Measurements from ENCODE around the gene FHL2.

The FHL2 gene

DNA sequence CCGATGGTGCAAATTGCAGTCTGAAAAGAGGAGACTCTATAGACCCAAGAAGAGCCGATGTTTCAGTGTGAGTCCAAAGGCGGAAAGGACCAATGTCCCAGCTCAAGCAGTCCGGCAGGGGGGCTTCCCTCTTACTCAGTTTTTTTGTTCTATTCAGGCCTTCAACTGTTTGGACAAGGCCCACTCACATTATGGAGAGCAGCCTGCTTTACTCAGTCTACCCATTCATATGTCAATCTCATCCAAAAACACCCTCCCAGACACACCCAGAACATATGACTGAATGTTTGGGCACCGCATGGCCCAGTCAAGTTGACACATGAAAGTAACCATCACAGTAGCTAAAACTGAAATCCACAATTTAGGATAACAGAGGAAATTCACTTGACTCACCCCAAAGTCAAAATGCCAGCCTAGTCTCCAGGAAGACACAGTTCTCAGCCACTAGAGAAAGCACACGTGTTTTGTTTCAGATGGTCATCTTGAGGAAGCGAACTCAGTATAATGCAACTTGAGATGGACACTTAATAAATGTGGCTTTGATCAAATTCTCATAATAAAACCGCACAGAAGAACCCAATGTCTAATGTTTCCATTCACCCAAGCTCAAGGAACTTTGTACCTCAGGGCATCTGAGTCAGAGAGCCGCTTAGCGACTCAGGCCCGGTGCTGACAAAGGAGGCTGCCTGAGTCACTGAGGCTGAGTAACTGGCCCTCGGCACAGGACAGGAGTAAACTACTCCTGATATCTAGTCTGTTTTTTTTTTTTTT lies 2.4 kb downstream of the FHL2 start:
- no peak for DNase-seq

DNA sequence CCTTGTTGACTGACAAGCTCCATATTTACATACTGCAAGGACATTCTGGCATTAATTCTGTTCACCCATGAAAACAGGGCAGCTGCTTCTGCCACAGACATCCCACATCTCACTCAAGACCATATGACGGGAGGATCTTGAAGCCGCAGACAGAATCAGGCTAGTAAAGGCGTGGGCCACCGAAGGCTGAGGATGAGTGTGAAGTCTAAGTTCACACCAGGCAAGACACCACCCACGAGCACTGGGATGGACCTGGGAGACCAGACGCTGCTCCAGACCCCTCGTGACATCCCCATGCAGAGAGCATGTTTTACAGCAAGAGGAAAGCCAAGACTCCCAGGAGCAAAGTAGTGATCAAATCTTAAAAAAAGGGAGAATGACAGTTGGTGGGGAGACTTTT lies 3.2 kb downstream of the FHL2 start:
- no peak for DNase-seq

DNA sequence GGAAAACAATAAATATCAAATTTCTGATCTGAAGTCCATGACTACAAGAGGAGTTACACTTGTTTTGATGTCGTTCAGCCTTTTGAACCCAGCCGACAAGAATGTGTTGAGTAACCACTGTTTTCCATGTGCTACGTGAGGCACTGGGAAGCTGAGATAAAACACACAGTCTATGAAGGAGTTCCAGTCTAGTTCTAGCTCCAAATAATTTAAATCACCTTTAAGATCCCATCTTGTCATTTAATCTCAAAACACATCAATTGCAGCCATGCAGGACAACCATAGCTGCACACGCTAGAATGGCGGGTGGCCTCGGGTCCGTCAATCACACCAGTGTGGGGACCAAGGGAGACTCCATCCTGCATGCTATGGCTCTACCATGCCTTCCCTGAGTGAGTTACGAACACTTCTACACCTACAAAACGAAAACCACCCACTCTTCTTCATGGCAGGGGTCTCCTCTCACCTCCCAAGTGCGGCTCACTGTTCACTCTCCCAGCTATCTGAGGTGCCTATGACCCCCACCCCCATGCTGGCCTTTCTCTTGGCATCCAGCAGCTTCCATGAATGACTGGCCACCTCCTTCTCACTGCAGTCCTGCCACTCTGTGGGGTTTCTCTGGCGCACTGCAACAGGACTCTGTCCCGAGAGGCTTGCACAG lies 3.8 kb downstream of the FHL2 start:
- DNase-seq: no peak

- no peak for DNase-seq
Measured at GRCh38 chr2:105393373-105394055, 5.3 kb downstream of the FHL2 start.

GRCh38 chr2:105391763-105392662 lies 6.8 kb downstream of the FHL2 start:
- DNase-seq: no peak

DNA sequence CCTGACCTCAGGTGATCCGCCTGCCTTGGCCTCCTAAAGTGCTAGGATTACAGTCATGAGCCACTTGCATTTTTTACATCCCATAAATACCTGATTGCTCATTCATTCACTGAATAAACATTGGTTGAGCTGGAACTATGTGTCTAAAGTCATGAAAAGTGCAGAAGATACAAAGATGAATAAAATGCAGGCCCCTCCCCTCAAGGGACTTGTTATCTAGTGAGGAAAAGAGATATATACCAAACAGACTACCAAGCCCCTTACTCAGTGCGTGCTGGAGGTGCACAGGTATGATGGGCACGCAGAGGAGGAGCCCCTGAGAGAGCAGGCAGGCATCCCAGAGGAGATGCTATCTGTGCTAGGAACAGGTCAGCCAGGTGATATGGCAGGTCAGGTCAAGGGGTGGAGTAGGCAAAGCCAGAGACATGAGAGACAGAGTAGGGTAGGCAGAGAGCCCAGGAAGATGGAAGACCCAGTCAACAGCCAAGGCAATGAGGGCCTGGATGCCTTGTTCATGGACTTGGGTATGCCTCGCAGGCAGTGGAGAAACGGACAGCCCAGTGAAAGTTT lies 7.7 kb downstream of the FHL2 start:
- DNase-seq: no peak

DNA sequence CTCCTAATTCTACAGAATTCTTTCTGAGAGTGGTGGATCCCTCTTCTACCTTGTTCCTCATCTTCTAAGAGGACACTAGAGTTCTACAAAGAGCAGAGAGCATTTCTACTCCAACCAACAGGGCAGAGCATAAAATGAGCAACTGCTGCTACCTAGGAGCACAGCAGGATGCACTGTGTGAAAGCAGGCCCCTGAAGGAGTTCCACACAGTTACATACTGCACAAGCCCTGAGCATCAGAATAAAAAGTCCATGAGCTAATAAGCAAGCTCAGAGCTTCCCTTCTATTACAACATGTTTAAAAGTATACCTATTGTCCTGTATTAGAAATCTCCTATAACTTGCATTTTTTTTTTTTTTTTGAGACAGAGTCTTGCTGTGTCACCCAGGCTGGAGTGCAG lies 8.4 kb downstream of the FHL2 start:
- no peak for DNase-seq

DNA sequence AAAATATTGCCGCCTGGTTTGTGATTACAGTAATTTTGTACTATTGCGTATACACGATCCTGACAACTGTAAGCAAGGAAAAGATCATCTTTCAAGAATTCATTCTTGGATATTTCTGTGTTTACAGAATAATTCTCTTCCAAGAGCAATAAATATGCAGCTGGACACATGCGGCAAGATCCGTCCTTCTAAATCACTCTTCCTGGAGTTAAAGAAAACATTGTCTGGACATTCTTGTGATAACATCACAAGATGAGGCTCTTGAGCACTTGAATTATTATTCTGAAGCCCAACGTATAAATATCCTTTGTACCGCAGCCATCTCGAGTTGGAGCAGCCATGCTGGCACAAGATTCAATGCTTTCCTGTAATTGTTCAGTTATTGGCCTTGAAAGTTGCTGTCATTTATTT lies 9.9 kb downstream of the FHL2 start:
- no peak for DNase-seq

GRCh38 chr2:105387225-105387624 lies 11.6 kb downstream of the FHL2 start:
- no peak for DNase-seq

- no peak for DNase-seq
Measured at GRCh38 chr2:105385731-105386540, 12.9 kb downstream of the FHL2 start.

- no peak for DNase-seq
Measured at GRCh38 chr2:105384861-105385260, 14.0 kb downstream of the FHL2 start.

GRCh38 chr2:105384216-105384615 lies 14.6 kb downstream of the FHL2 start:
- no peak for DNase-seq

DNA sequence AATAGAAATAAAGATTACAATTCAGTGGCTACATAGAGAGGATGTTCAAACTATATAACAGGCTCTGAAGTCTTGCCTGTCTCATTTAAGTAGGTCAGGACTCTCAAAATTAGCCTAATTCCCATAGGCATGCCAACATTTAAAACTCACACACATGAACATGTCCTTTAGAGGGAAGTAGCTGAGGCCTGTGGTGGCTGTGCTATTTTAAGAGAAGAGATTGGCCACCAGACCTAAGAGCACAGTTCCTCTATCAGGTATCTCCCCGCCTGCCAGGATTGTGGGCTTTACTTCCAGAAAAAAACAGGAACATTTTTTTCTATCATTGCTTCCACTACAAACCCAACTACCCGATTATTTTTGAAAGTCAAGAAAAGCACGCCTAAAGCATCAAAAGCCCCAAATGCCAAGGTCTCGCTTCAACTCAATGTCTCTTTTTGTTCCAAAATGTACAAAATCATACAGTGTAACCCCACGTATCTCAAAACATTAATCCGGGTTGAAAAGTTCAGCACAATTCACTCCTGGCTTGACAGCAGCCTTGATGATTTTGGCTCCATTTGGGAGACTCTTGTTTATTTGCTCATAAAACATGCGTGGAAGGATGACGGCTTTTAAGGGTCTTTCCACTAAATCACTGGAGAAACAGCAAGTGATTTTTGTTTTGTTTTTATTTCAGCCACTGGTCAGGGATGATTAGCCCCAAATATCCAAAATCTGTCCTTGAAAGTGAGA lies 15.3 kb downstream of the FHL2 start:
- DNase-seq: no peak

- no peak for DNase-seq
Measured at GRCh38 chr2:105382177-105382576, 16.7 kb downstream of the FHL2 start.

DNA sequence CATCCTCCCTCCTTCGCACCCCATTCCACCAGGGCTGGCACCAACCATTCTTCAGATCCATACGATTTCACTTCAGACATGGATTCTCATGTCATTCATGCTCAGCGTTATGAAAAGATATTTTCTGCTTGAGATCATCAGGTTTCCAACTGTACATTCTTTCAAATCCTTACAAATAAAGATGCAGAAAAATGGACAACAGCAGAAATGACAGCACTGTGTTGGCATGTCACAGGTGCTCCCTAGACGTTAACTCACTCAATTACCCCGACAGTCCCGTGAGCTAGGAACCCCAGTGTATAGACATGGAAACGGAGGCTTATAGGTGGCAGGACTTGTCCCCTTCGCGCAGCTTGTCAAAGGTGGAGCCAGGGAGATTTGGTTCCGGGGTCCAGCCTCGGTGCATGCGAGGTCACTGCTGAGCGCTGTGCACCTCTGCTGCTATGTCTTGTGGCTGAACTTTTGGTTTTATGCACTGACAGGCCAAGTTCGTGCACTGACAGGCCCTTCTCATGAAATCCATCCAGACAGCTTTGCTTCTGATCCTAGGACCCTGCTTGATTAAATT lies 17.7 kb downstream of the FHL2 start:
- DNase-seq: no peak

GRCh38 chr2:105380432-105381100 lies 18.3 kb downstream of the FHL2 start:
- DNase-seq: no peak

DNA sequence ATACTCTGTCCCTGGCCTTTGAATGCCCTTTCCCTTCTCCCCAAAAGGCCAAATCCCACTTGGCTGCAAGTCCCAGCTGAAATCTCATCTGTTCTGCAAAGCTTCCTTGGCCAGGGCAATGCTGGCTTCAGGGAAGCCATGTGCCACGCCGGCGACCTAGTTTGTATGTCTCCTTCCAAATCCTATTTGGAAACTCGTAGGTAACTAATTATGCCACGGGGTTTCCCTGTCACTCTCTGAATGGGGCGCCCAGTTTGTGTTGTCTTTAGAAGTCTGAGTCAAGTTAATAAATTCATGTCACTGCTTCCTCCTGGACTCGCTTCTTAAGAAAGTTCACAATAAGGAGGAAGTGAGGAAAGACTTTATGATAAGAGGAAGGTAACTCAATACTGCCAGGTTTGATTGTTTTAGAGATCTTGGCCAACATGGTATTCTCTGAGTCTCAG lies 19.1 kb downstream of the FHL2 start:
- no peak for DNase-seq

DNA sequence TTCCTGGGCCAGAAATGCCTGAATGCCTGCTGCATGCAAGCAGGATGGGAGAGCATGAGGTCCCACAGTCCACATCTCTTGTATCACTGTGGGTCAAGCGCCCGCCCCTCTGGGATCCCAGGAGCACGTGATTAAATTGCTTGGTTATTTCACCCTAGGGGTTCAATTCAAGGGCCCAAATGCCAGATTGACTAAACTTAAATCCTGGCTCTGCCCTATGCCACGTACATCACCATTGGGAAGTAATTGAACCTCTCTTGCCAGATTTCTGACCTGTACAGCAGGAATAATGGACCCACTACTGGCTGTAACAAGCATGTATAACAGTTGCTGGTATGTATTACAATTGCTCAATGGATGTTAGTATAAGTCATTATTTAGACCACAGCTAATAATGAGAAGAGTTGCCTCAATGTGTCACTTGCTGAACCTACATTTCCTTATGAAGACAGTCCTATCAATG lies 19.9 kb downstream of the FHL2 start:
- DNase-seq: no peak

DNA sequence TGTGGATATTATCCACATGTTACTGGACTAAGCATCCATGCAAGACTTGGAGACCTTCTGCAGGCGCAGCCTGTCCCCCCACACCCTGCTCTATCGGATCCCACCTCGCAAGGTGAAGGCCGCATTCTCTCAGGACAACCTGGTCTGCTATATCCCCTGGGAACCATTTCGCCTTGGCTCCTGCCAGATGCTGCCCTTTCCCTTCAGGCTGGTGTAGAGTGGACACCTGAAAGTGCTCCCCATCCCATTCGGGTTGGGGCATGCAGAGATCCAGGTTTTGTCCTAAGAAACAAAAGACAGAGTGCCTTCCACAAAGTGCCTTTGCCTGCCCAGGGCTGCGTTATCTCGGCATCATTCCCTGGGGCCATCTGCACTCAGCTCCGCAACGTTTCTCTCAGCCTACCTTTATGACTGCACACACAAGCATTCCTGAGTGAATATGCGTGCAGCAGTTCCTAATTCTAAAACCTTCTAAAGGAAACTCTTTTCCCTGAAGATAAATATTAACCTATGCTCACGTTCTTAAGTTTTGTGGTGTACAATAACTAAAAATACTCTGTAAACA lies 20.5 kb downstream of the FHL2 start:
- DNase-seq: no peak

GRCh38 chr2:105377871-105378270 lies 21.0 kb downstream of the FHL2 start:
- DNase-seq: no peak
